Measurements from ENCODE around the gene MICALL2.

The MICALL2 gene

DNA sequence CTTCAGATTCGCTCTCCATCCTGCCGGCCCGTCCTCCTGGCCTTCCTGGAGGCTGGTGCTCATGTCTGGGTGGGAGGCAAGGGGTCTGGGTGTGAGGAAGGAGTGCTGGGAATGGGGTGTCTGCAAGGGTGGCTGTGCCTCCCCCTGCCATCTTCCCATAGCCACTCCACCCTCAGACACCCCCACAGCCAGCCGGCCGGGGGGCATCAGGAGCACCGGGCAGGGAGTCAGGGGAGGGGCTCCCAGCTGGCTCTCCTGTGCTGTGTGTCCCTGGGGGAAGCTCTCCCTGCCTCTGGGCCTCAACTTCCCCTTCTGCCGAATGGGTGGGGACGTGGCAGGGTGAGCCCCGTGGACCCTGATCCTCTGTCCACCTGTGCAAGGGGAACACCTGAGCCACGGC, 18.6 kb downstream of the MICALL2 start:
- Histone ChIP-seq H3K4me1 (ENCODE audit: control insufficient read depth, insufficient read depth, low read length, poor library complexity, severe bottlenecking) (no peaks in the 10 kb centered on the region), H3K9me3 (ENCODE audit: control insufficient read depth, low read length) (no peaks in the 10 kb centered on the region), H3K36me3 (ENCODE audit: control insufficient read depth, insufficient read depth, low read length) (peaks cover 27% of the 10 kb centered on the region), H3K4me3 (ENCODE audit: extremely low read depth, insufficient read depth, low read length, poor library complexity, severe bottlenecking) (no peak overlapping the region), H3K27ac (ENCODE audit: low read depth, low read length, severe bottlenecking) (no peak overlapping the region)
- WGBS, 2 experiments (ENCODE audit: insufficient coverage in 2 of 2) = 89 to 90% methylated on average over 5 of the region's 10 CpGs

DNA sequence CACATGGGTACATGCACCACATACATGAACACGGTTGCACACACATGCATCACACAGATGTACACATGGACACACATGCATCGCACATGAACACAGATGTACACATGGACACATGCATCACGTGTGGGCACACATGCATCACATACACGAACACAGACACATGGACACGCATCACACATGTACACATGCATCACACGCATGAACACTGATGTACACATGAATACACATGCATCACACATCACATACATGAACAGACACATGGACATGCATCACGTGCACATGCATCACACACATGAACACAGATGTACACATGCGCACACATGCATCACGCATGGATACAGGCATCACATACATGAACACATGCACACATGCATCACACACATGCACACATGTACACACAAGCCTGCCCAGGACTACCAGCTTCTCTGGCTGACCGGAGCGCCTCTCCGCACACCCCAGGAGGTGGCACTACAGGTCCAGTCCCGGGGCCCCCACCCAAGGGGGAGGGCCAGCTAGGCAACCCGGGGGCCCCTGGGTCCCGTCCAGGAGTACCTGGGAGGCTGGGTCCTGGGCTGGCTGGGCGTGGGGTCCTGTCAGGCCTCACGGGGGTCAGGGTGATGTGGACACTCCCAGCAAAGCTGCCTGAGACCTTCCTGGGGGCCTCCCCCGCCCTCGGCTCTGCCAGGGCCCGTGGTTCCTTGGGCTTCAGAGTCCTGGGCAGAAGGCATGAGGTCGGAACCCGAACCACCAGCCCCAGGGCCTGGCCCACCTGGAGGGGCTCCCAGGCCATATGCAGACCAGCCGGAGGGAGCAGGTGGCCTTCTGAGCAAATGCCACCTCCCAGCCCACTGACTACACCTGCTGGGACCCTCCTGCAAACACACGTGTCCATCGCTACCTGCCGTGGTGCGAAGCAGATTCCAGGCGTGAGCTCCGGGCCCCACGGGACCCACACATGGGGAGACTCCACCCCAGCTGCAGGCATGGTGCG, 19.6 kb downstream of the MICALL2 start:
- Histone ChIP-seq H3K36me3 (ENCODE audit: control insufficient read depth, insufficient read depth, low read length) (peaks cover 27% of the 10 kb centered on the region), H3K4me3 (ENCODE audit: extremely low read depth, insufficient read depth, low read length, poor library complexity, severe bottlenecking) (no peak overlapping the region), H3K4me1 (ENCODE audit: control insufficient read depth, insufficient read depth, low read length, poor library complexity, severe bottlenecking) (no peaks in the 10 kb centered on the region), H3K9me3 (ENCODE audit: control insufficient read depth, low read length) (no peaks in the 10 kb centered on the region), H3K27ac (ENCODE audit: low read depth, low read length, severe bottlenecking) (no peak overlapping the region)
- WGBS, 2 experiments (ENCODE audit: insufficient coverage in 2 of 2) = 93 to 97% methylated on average over 28 to 30 of the region's 31 CpGs

DNA sequence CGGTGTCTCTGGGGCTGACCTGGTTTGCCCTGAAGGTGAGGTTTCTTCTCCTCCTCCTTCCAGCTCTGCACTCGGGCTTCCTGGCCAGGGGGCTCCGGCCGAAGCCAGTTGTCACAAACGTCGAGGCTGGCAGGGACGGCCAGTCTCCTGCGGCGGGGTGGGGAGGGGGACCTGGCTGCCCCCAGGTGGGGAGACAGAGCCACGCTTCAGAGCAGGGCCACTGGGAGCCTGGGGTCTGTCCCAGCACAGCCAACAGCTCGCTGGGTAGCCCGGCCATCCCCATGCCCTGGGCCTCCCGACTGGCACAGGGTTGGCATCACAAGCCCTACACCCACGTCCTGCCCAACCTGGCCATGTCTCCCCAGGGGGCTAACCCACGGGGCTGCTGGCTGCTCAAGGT, 20.4 kb downstream of the MICALL2 start:
- Histone ChIP-seq H3K4me3 (ENCODE audit: extremely low read depth, insufficient read depth, low read length, poor library complexity, severe bottlenecking) (no peak overlapping the region), H3K4me1 (ENCODE audit: control insufficient read depth, insufficient read depth, low read length, poor library complexity, severe bottlenecking) (no peaks in the 10 kb centered on the region), H3K9me3 (ENCODE audit: control insufficient read depth, low read length) (no peaks in the 10 kb centered on the region), H3K36me3 (ENCODE audit: control insufficient read depth, insufficient read depth, low read length) (peaks cover 27% of the 10 kb centered on the region), H3K27ac (ENCODE audit: low read depth, low read length, severe bottlenecking) (no peak overlapping the region)
- 90 to 95% methylated on average over 12 to 13 of the region's 15 CpGs for WGBS, 2 experiments (ENCODE audit: insufficient coverage in 2 of 2)

DNA sequence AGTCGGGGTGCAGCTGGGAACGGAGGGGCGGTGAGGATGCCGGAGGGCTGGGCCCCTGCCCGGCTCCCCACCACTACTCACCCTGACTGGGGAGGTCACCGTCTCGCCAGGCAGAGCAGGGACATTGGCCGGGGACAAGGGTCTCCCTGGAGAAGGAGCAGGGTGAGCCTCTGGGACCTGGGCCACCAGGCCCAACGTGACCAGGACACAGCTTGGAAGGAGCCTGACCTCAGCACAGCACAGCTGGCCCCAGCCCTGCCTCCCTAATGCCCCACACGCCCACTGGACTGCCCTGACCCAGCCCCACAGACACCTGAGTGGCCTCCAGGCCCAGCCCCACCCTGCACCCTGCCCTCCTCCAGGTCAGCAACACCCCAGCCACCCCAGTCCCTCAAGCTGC, 21.1 kb downstream of the MICALL2 start:
- no peaks in the 10 kb centered on the region for H3K4me1 ChIP-seq (ENCODE audit: control insufficient read depth, insufficient read depth, low read length, poor library complexity, severe bottlenecking)
- peaks cover 27% of the 10 kb centered on the region for H3K36me3 ChIP-seq (ENCODE audit: control insufficient read depth, insufficient read depth, low read length)
- H3K9me3 ChIP-seq (ENCODE audit: control insufficient read depth, low read length) = no peaks in the 10 kb centered on the region
- H3K4me3 ChIP-seq (ENCODE audit: extremely low read depth, insufficient read depth, low read length, poor library complexity, severe bottlenecking) = no peak overlapping the region
- 93% methylated on average over 9 to 10 of the region's 10 CpGs for WGBS, 2 experiments (ENCODE audit: insufficient coverage in 2 of 2)
- no peak overlapping the region for H3K27ac ChIP-seq (ENCODE audit: low read depth, low read length, severe bottlenecking)

DNA sequence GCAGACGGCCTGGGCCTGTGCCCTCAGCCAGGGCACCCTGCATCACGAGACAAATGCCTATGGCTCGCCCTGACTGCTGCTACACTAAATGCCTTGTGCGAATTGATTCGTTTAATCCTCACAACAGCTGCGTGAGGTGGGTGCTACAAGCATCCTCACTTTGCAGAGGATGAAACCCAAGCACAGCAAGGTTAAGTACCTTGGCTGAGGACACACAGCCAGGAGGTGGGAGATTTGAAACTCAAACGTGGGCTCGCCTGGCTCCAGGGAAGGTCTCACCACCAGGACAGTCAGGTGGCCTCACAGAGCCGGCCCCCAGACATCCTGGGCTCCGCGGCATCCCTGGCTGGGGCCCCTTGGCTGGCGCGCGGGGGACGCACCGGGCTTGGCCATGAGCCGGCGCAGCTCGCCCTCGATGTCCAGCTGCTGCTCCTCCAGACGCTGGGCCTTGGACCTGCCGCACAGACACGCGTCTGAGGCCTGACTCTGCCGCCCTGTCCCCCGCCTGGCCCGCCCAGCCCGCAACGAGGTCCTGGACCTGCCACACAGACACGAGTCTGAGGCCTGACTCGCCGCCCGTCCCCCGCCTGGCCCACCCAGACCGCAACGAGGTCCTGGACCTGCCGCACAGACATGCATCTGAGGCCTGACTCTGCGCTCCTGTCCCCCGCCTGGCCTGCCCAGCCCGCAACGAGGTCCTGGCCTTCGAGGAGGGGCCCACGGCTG, 22.0 kb downstream of the MICALL2 start:
- 92 to 94% methylated on average over 43 of the region's 43 CpGs for WGBS, 2 experiments (ENCODE audit: insufficient coverage in 2 of 2)
- H3K27ac ChIP-seq (ENCODE audit: low read depth, low read length, severe bottlenecking) = no peak overlapping the region
- no peak overlapping the region for H3K4me3 ChIP-seq (ENCODE audit: extremely low read depth, insufficient read depth, low read length, poor library complexity, severe bottlenecking)
- H3K9me3 ChIP-seq (ENCODE audit: control insufficient read depth, low read length) = no peaks in the 10 kb centered on the region
- no peaks in the 10 kb centered on the region for H3K4me1 ChIP-seq (ENCODE audit: control insufficient read depth, insufficient read depth, low read length, poor library complexity, severe bottlenecking)
- H3K36me3 ChIP-seq (ENCODE audit: control insufficient read depth, insufficient read depth, low read length) = peaks cover 27% of the 10 kb centered on the region

DNA sequence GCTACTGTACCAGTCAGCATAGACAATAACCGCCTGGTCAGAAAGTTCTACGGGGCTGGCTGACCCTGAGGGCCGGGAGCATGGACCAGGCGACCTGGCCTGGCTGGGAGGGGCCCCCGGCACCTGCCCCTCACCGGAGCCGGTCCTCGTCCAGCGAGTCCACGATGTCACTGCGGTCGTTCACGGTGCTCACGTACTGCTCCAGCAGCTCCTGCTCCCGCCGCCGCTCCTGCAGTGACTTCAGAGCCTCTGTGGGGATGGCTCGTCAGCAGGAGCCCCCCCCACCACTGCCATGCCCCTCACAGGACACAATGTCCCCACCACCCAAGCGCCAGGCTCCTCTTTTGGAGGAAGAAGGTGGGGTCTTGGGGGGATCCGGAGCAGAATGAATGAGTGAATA, 22.7 kb downstream of the MICALL2 start:
- H3K9me3 ChIP-seq (ENCODE audit: control insufficient read depth, low read length) = no peaks in the 10 kb centered on the region
- 97% methylated on average over 12 to 18 of the region's 20 CpGs for WGBS, 2 experiments (ENCODE audit: insufficient coverage in 2 of 2)
- H3K4me1 ChIP-seq (ENCODE audit: control insufficient read depth, insufficient read depth, low read length, poor library complexity, severe bottlenecking) = no peaks in the 10 kb centered on the region
- H3K36me3 ChIP-seq (ENCODE audit: control insufficient read depth, insufficient read depth, low read length) = peaks cover 21% of the 10 kb centered on the region
- no peak overlapping the region for H3K27ac ChIP-seq (ENCODE audit: low read depth, low read length, severe bottlenecking)
- H3K4me3 ChIP-seq (ENCODE audit: extremely low read depth, insufficient read depth, low read length, poor library complexity, severe bottlenecking) = no peak overlapping the region

DNA sequence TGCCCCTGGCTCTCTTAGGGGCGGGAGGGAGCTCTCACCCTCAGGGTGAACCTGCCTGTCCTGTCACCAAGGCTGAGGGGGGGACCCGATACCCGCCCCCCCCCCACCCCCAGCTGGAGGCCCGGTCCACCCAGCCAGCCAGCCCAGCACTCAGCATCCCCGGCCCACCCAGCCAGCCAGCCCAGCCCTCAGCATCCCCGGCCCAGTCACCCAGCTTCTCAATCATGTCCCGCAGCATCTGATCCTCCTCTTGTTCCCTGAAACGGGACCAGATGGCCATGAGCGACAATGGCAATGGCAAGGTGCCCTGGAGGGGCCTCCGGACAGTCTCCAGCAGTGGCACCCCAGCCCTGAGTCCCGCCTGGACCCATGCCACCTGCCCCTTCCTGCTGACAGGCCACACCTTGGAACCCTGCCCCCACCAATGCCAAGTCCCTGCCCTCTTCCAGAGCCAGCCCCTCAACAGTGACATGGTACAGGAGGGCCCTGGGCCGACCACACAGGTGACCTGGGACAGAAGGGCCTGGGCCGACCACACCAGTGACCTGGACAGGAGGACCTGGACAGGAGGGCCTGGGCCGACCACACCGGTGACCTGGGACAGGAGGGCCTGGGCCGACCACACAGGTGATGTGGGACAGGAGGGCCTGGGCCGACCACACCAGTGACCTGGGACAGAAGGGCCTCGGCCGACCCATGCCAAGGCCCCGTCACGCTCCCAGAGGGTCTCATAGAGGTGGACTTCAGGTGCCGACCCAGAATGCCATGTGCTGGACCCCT, 24.2 kb downstream of the MICALL2 start:
- peaks cover 14% of the 10 kb centered on the region for H3K36me3 ChIP-seq (ENCODE audit: control insufficient read depth, insufficient read depth, low read length)
- H3K4me3 ChIP-seq (ENCODE audit: extremely low read depth, insufficient read depth, low read length, poor library complexity, severe bottlenecking) = no peak overlapping the region
- WGBS, 2 experiments (ENCODE audit: insufficient coverage in 2 of 2) = 92 to 95% methylated on average over 16 to 17 of the region's 22 CpGs
- no peak overlapping the region for H3K27ac ChIP-seq (ENCODE audit: low read depth, low read length, severe bottlenecking)
- no peaks in the 10 kb centered on the region for H3K9me3 ChIP-seq (ENCODE audit: control insufficient read depth, low read length)
- H3K4me1 ChIP-seq (ENCODE audit: control insufficient read depth, insufficient read depth, low read length, poor library complexity, severe bottlenecking) = no peaks in the 10 kb centered on the region

DNA sequence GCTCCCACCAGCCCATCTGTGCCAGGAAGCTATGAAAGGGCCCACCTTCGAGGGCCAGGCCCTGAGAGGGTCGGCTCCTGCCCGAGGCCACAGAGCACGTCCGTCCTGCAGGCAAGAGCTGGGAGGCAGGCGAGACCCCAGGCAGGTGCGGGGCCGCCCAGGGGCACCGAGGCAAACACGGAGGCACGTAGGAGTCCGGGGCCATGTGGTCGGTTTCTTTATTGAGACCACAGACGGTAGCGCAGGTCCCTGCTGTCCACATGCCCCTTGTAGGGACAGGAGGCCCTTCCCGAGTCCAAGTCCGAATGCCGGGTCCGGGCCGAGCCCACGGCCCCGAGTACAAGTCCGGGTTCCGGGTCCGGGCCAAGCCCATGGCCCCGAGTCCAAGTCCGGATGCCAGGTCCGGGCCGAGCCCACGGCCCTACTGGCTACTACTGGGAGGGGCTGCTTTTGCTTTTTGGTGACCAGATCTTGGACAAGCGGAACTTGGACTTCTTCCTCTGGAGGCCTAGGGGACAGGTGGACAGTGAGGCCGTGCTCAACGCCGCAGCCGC, 25.0 kb downstream of the MICALL2 start:
- no peak overlapping the region for H3K4me3 ChIP-seq (ENCODE audit: extremely low read depth, insufficient read depth, low read length, poor library complexity, severe bottlenecking)
- 94 to 96% methylated on average over 26 to 31 of the region's 35 CpGs for WGBS, 2 experiments (ENCODE audit: insufficient coverage in 2 of 2)

DNA sequence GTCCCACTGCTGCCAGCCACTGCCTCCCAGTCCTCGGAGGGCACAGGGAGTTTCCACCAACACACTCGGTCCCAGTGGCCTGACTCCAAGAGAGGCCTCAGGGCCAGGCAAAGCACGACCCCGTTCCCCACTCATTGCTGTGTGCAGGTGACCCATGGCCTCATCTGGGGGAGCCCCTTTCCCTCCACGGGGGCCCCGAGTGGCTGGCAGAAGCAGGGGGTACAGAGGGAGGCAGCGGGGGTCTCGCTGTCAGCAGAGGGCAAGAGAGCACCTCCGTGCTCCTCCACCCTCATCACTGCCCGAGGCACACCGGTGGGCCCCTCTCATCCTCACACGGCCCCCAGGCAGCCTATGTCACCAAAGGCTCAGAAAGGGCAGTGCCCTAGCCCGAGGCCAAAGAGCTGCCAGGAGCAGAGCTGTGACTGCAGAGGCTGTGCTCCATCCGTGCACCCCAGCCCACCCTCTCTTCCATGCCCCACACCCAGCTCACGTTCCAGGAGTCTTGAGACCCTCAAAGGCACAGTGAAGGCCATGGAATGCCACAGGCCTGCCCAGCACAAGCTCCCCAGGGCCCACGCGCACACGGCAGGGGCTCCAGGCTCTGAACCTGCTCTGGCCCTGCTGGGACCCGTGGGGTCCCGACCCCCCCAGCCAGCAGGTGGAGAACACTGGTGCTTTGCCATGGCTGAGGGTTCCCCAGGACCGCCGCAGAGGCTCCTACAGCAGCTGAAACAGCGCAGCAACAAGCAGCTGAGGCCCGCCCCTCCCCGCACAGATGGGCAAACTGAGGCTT, 25.9 kb downstream of the MICALL2 start:
- H3K9me3 ChIP-seq (ENCODE audit: control insufficient read depth, low read length) = no peaks in the 10 kb centered on the region
- peaks cover 7% of the 10 kb centered on the region for H3K36me3 ChIP-seq (ENCODE audit: control insufficient read depth, insufficient read depth, low read length)
- H3K4me1 ChIP-seq (ENCODE audit: control insufficient read depth, insufficient read depth, low read length, poor library complexity, severe bottlenecking) = no peaks in the 10 kb centered on the region
- H3K27ac ChIP-seq (ENCODE audit: low read depth, low read length, severe bottlenecking) = no peak overlapping the region
- H3K4me3 ChIP-seq (ENCODE audit: extremely low read depth, insufficient read depth, low read length, poor library complexity, severe bottlenecking) = no peak overlapping the region
- 88 to 92% methylated on average over 18 to 23 of the region's 25 CpGs for WGBS, 2 experiments (ENCODE audit: insufficient coverage in 2 of 2)

More for the DNA sequence above, 25.0 kb downstream of the MICALL2 start:
- H3K27ac ChIP-seq (ENCODE audit: low read depth, low read length, severe bottlenecking) = no peak overlapping the region
- peaks cover 9% of the 10 kb centered on the region for H3K36me3 ChIP-seq (ENCODE audit: control insufficient read depth, insufficient read depth, low read length)
- no peaks in the 10 kb centered on the region for H3K9me3 ChIP-seq (ENCODE audit: control insufficient read depth, low read length)
- H3K4me1 ChIP-seq (ENCODE audit: control insufficient read depth, insufficient read depth, low read length, poor library complexity, severe bottlenecking) = no peaks in the 10 kb centered on the region

Data from mesodermal cell (in vitro differentiated cells).